Subcutaneous adipose tissue (tissue), 4 donors: ENCODE measurements around the gene GRIN3B. TPM values are rescaled to one million over a fixed set of nuclear protein-coding genes. Genes with fewer than 3 reads are reported as not detected.

ENCODE experiments used
- total RNA-seq, 4 donors: library from RNA; depleted of rRNA; stranded (reverse); fragments of >200 nt; gene quantifications; one replicate each; pipeline ENCODE4 v1.1.0, GENCODE V29; 2016
- TF ChIP-seq, protein P1 (sequence below): fragments of 450-650 bp; IDR thresholded peaks from one replicate; pipeline ENCODE4 v1.5.1; 2016; ENCODE audit warnings: low read depth, mild to moderate bottlenecking, control low read depth, antibody characterized with exemption, moderate library complexity

GRIN3B gene
- total RNA-seq, 4 donors from 2014 or later: not detected

- TF ChIP-seq, protein P1, sequence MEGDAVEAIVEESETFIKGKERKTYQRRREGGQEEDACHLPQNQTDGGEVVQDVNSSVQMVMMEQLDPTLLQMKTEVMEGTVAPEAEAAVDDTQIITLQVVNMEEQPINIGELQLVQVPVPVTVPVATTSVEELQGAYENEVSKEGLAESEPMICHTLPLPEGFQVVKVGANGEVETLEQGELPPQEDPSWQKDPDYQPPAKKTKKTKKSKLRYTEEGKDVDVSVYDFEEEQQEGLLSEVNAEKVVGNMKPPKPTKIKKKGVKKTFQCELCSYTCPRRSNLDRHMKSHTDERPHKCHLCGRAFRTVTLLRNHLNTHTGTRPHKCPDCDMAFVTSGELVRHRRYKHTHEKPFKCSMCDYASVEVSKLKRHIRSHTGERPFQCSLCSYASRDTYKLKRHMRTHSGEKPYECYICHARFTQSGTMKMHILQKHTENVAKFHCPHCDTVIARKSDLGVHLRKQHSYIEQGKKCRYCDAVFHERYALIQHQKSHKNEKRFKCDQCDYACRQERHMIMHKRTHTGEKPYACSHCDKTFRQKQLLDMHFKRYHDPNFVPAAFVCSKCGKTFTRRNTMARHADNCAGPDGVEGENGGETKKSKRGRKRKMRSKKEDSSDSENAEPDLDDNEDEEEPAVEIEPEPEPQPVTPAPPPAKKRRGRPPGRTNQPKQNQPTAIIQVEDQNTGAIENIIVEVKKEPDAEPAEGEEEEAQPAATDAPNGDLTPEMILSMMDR: no peak
Measured at GRCh38 chr19:1016647-1017114, 16.5 kb downstream of the GRIN3B start.

GRCh38 chr19:1017115-1017905, 17.1 kb downstream of the GRIN3B start:
- TF ChIP-seq, protein P1: no peak

- TF ChIP-seq, protein P1: no peak
Measured at GRCh38 chr19:1017906-1018305, 17.7 kb downstream of the GRIN3B start.

DNA sequence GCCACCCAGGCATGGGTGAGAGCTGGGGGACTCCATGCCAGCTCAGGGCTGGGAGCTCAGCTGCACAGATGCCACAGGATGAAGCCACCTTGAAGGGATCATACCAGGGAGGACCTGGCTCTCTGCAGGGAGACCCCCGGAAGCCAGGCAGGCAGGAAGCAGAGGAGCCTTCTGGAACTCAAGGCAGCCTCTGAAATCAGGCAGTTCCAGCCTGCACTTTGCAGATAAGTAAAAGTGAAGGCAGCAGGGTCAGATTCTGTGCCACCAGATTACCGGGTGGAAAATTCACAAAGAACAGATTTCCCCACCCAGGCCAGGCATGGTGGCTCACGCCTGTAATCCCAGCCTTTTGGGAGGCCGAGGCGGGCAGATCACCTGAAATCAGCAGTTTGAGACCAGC, 18.2 kb downstream of the GRIN3B start:
- TF ChIP-seq, protein P1: no peak

GRCh38 chr19:1018932-1019615, 18.9 kb downstream of the GRIN3B start:
- TF ChIP-seq, protein P1: no peak

DNA sequence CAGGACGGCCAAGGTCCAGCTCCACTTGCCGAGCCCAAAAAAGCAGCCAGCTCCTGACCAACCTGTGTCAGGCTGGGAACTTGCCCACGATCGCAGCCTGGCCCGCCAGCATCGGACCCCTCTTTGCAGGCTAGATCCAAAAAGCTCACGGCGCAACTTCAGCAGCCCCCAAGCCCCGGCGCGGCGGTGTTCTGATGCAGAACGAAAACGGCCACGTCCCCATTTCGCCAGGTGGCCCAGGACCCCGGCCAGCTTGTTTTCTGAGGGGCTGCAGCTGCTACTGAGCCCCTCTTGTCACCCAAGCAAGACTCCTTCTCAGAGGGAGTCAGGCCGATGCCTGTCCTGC, 19.4 kb downstream of the GRIN3B start:
- TF ChIP-seq, protein P1: no peak

GRCh38 chr19:1019980-1020867, 20.0 kb downstream of the GRIN3B start:
- TF ChIP-seq, protein P1: no peak
